HEK293 (cell line): ENCODE data around the gene HOXC11.

ENCODE experiments used
- CTCF ChIP-seq: fragments of 450-650 bp; formaldehyde crosslinking; IDR thresholded peaks from 2 replicates; pipeline ENCODE4 v1.5.1; 2016; ENCODE audit warnings: missing biosample characterization, missing genetic modification characterization
- MEIS1 ChIP-seq: sonication (generic); formaldehyde crosslinking; IDR thresholded peaks from 2 replicates; pipeline ENCODE4 v1.8.1; 2022; ENCODE audit warnings: missing genetic modification reagents, mild to moderate bottlenecking, borderline replicate concordance
- REST ChIP-seq: fragments of 450-650 bp; formaldehyde crosslinking; IDR thresholded peaks from 2 replicates; pipeline ENCODE4 v1.5.1; 2016; ENCODE audit warnings: missing biosample characterization, missing genetic modification characterization
- TRIM28 ChIP-seq: IDR thresholded peaks from 2 replicates; pipeline ENCODE4 v1.6.1; 2011; ENCODE audit warnings: low read length, control low read depth, borderline replicate concordance
- YY1 ChIP-seq: fragments of 450-650 bp; formaldehyde crosslinking; IDR thresholded peaks from 2 replicates; pipeline ENCODE4 v1.5.1; 2018; ENCODE audit warnings: missing biosample characterization, missing genetic modification characterization
- ZBTB7A ChIP-seq: fragments of 450-650 bp; formaldehyde crosslinking; IDR thresholded peaks from 2 replicates; pipeline ENCODE4 v1.5.1; 2016; ENCODE audit warnings: low read depth, missing biosample characterization, missing genetic modification characterization
- ZNF521 ChIP-seq: fragments of 450-650 bp; formaldehyde crosslinking; IDR thresholded peaks from 2 replicates; pipeline ENCODE4 v1.5.1; 2017; ENCODE audit warnings: missing biosample characterization, mild to moderate bottlenecking, missing genetic modification characterization
- ZNF629 ChIP-seq: fragments of 450-650 bp; formaldehyde crosslinking; IDR thresholded peaks from 2 replicates; pipeline ENCODE4 v1.5.1; 2017; ENCODE audit warnings: missing biosample characterization, missing genetic modification characterization
- ZNF692 ChIP-seq: fragments of 450-650 bp; formaldehyde crosslinking; IDR thresholded peaks from 2 replicates; pipeline ENCODE4 v1.5.1; 2016; ENCODE audit warnings: missing biosample characterization, missing genetic modification characterization
- ZNF747 ChIP-seq: fragments of 450-650 bp; formaldehyde crosslinking; IDR thresholded peaks from 2 replicates; pipeline ENCODE4 v1.5.1; 2016; ENCODE audit warnings: missing biosample characterization, missing genetic modification characterization

- TF ChIP-seq CTCF (tag by site-specific recombination) (no peak), ZNF629 (tag by site-specific recombination) (no peak), TRIM28 (no peak), ZNF692 (tag by site-specific recombination) (no peak), ZNF521 (tag by site-specific recombination) (no peak), MEIS1 (no peak), REST (tag by site-specific recombination) (no peak), ZNF747 (tag by site-specific recombination) (no peak), YY1 (no peak), ZBTB7A (no peak)
Measured at GRCh38 chr12:53956251-53956887, 16.6 kb upstream of the HOXC11 start.
